22Rv1 (cell line): Measurements from ENCODE around the gene POPDC2.

Experiments used
- H3K27ac ChIP-seq: fragments of 450-650 bp; 2 replicates; pipeline ENCODE4 v1.5.1; 2017
- ZFX ChIP-seq: fragments of 450-650 bp; IDR thresholded peaks from 2 replicates; pipeline ENCODE4 v1.6.1; 2017; ENCODE audit warnings: antibody characterized with exemption, borderline replicate concordance
- TF ChIP-seq, protein P1 (sequence below): fragments of 450-650 bp; IDR thresholded peaks from 2 replicates; pipeline ENCODE4 v1.5.1; 2017; ENCODE audit warnings: mild to moderate bottlenecking

Gene POPDC2

GRCh38 chr3:119630128-119630879 is 30.1 kb downstream of the POPDC2 start:
- TF ChIP-seq, protein P1, sequence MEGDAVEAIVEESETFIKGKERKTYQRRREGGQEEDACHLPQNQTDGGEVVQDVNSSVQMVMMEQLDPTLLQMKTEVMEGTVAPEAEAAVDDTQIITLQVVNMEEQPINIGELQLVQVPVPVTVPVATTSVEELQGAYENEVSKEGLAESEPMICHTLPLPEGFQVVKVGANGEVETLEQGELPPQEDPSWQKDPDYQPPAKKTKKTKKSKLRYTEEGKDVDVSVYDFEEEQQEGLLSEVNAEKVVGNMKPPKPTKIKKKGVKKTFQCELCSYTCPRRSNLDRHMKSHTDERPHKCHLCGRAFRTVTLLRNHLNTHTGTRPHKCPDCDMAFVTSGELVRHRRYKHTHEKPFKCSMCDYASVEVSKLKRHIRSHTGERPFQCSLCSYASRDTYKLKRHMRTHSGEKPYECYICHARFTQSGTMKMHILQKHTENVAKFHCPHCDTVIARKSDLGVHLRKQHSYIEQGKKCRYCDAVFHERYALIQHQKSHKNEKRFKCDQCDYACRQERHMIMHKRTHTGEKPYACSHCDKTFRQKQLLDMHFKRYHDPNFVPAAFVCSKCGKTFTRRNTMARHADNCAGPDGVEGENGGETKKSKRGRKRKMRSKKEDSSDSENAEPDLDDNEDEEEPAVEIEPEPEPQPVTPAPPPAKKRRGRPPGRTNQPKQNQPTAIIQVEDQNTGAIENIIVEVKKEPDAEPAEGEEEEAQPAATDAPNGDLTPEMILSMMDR: no peak
- TF ChIP-seq ZFX: no peak
- H3K27ac ChIP-seq: no peak overlapping the region

GRCh38 chr3:119628816-119629445 is 31.5 kb downstream of the POPDC2 start:
- no peak overlapping the region for H3K27ac ChIP-seq
- TF ChIP-seq, protein P1: no peak
- no peak for TF ChIP-seq ZFX

- TF ChIP-seq, protein P1: no peak
- TF ChIP-seq ZFX: no peak
These were observed 32.0 kb downstream of the POPDC2 start for GRCh38 chr3:119628390-119628789.

GRCh38 chr3:119627461-119627860 is 32.9 kb downstream of the POPDC2 start:
- TF ChIP-seq ZFX: no peak
- TF ChIP-seq, protein P1: no peak

More at GRCh38 chr3:119628390-119628789, 32.0 kb downstream of the POPDC2 start:
- no peak overlapping the region for H3K27ac ChIP-seq

GRCh38 chr3:119626196-119626595 is 34.2 kb downstream of the POPDC2 start:
- H3K27ac ChIP-seq: no peak overlapping the region
- TF ChIP-seq, protein P1: no peak
- TF ChIP-seq ZFX: no peak

More at GRCh38 chr3:119627461-119627860, 32.9 kb downstream of the POPDC2 start:
- H3K27ac ChIP-seq: no peak overlapping the region

DNA sequence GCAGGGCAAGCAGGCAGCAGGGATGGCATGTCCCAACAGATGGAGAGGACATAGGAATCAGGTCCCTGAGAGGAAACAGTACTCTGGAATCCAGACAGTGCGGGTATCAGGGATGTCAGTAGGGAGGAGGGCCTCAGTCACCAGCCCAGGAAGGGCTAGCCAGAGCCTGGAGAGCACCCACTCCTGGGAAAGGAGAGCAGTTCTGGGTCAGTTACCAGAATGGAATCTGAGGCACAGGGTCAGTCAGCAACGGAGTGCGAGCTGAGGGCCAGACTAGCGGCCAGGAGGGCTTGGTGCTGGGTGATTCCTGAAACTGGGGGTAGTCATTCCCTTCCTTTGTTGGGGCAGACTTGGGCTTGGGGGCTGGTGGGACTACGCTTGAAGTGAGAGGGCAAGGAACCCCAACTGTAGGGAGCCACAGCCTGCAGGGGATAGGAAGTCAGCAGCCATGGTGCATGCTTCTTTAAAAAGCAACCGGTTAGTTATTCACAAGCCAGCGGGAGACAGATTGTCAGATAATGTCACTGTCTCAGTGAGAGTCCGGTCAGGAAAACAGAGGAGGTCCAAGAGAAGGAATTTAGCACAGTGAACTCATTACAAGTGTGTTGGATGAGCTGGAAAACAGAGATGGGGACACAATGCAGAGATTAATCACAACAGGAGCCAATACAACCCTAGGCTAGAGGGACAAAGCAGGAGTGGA is 34.8 kb downstream of the POPDC2 start:
- no peak overlapping the region for H3K27ac ChIP-seq
- TF ChIP-seq ZFX: no peak
- TF ChIP-seq, protein P1: no peak
